Measurements from ENCODE around the gene CPOX. TPM values are rescaled to one million over a fixed set of nuclear protein-coding genes. Genes with fewer than 3 reads are reported as not detected.

CPOX gene
- total and polyA plus RNA-seq, 8 donors = 4.1 to 43.7 (median 14.9) TPM

- Histone ChIP-seq H3K36me3 (peaks cover 6 to 77% (median 69%) of the 10 kb centered on the region in 4 donors), H3K27me3 (no peaks in the 10 kb centered on the region), H3K9me3 (no peaks in the 10 kb centered on the region), H3K4me1 (peaks cover 7 to 27% (median 15%) of the 10 kb centered on the region in 4 donors), H3K27ac (no peak overlapping the region), H3K4me3 (no peak overlapping the region)
- no peak for DNase-seq
- TF ChIP-seq POLR2A (IDR thresholded peaks at IDR 0.05) (no peak), EP300 (IDR thresholded peaks at IDR 0.05) (no peak), CTCF (IDR thresholded peaks at IDR 0.05) (no peak), POLR2AphosphoS5 (IDR thresholded peaks at IDR 0.05) (no peak)
- intact Hi-C loops (cut with DNase I; ENCODE audit: low total_unique reads) = no loop called here
- WGBS, 5 donors = 64 to 73% (median 68%) methylated on average over 2 of the region's 2 CpGs
Observed at GRCh38 chr3:98587654-98588053, 5.8 kb downstream of the CPOX start.

GRCh38 chr3:98584547-98584946, 8.9 kb downstream of the CPOX start:
- H3K27me3 ChIP-seq = no peaks in the 10 kb centered on the region
- H3K4me1 ChIP-seq = peaks cover 0 to 8% (median 0%) of the 10 kb centered on the region in 4 donors
- H3K27ac ChIP-seq = no peak overlapping the region
- H3K36me3 ChIP-seq = peaks cover 7 to 88% (median 81%) of the 10 kb centered on the region in 4 donors
- DNase-seq = no peak
- intact Hi-C loops (cut with DNase I; ENCODE audit: low total_unique reads) = no loop called here
- WGBS, 5 donors = 81 to 96% (median 87%) methylated on average over 2 of the region's 2 CpGs
- no peak overlapping the region for H3K4me3 ChIP-seq
- no peaks in the 10 kb centered on the region for H3K9me3 ChIP-seq
- no peak for TF ChIP-seq EP300 (IDR thresholded peaks at IDR 0.05)
- TF ChIP-seq POLR2AphosphoS5 (IDR thresholded peaks at IDR 0.05) = no peak
- no peak for TF ChIP-seq POLR2A (IDR thresholded peaks at IDR 0.05)
- TF ChIP-seq CTCF (IDR thresholded peaks at IDR 0.05) = no peak

- no peak for DNase-seq
- H3K4me1 ChIP-seq = peaks cover 0 to under 1% (median 0%) of the 10 kb centered on the region in 4 donors
- TF ChIP-seq CTCF (IDR thresholded peaks at IDR 0.05) = no peak
- TF ChIP-seq EP300 (IDR thresholded peaks at IDR 0.05) = no peak
- no peak for TF ChIP-seq POLR2A (IDR thresholded peaks at IDR 0.05)
- TF ChIP-seq POLR2AphosphoS5 (IDR thresholded peaks at IDR 0.05) = no peak
- no peaks in the 10 kb centered on the region for H3K27me3 ChIP-seq
- H3K9me3 ChIP-seq = no peaks in the 10 kb centered on the region
- H3K27ac ChIP-seq = no peak overlapping the region
- intact Hi-C loops (cut with DNase I; ENCODE audit: low total_unique reads) = no loop called here
- H3K4me3 ChIP-seq = no peak overlapping the region
- H3K36me3 ChIP-seq = peaks cover 7 to 88% (median 81%) of the 10 kb centered on the region in 4 donors
- whole genome bisulfite sequencing, 5 donors = 83 to 93% (median 92%) methylated on average over 4 of the region's 4 CpGs
Observed at GRCh38 chr3:98583766-98584165, 9.6 kb downstream of the CPOX start.

GRCh38 chr3:98582042-98582441, 11.4 kb downstream of the CPOX start:
- Histone ChIP-seq H3K4me3 (no peak overlapping the region), H3K27ac (no peak overlapping the region), H3K27me3 (no peaks in the 10 kb centered on the region), H3K4me1 (no peaks in the 10 kb centered on the region), H3K36me3 (peaks cover 13 to 90% (median 86%) of the 10 kb centered on the region in 4 donors), H3K9me3 (no peaks in the 10 kb centered on the region)
- TF ChIP-seq CTCF (IDR thresholded peaks at IDR 0.05) (no peak), POLR2AphosphoS5 (IDR thresholded peaks at IDR 0.05) (no peak), POLR2A (IDR thresholded peaks at IDR 0.05) (no peak), EP300 (IDR thresholded peaks at IDR 0.05) (no peak)
- intact Hi-C loops (cut with DNase I; ENCODE audit: low total_unique reads) = no loop called here
- WGBS, 5 donors = 84 to 100% (median 92%) methylated on average over 1 of the region's 1 CpG
- no peak for DNase-seq
